Smooth muscle cell (in vitro differentiated cells): Measurements from ENCODE around the gene HDAC2. TPM values are rescaled to one million over a fixed set of nuclear protein-coding genes. Genes with fewer than 3 reads are reported as not detected.

ENCODE experiments used
- DNase-seq: peaks from one replicate; lab custom pipeline; 2025; ENCODE audit not compliant: unreplicated experiment; lab: John Stamatoyannopoulos, UW
- H2AFZ ChIP-seq: fragments of 200-600 bp; sonication (generic); 2 replicates; pipeline ENCODE4 v1.6.0; 2016; ENCODE audit warnings: antibody characterized with exemption, low read depth, mild to moderate bottlenecking
- H3F3A ChIP-seq: fragments of 200-600 bp; sonication (generic); 2 replicates; pipeline ENCODE4 v1.6.0; 2017; ENCODE audit warnings: antibody characterized with exemption, low read depth
- H3K27ac ChIP-seq: fragments of 200-600 bp; sonication (generic); 2 replicates; pipeline ENCODE4 v1.5.1; 2016; ENCODE audit warnings: low read depth, mild to moderate bottlenecking
- H3K27me3 ChIP-seq: fragments of 200-600 bp; sonication (generic); 2 replicates; pipeline ENCODE4 v1.6.1; 2016; ENCODE audit warnings: low read depth, mild to moderate bottlenecking
- H3K36me3 ChIP-seq: fragments of 200-600 bp; sonication (generic); 2 replicates; pipeline ENCODE4 v1.5.1; 2016; ENCODE audit warnings: low read depth
- H3K4me1 ChIP-seq: fragments of 200-600 bp; sonication (generic); 2 replicates; pipeline ENCODE4 v1.5.1; 2016; ENCODE audit warnings: low read depth
- H3K4me2 ChIP-seq: fragments of 200-600 bp; sonication (generic); 2 replicates; pipeline ENCODE4 v1.6.0; 2016; ENCODE audit warnings: mild to moderate bottlenecking
- H3K4me3 ChIP-seq: fragments of 200-600 bp; sonication (generic); 2 replicates; pipeline ENCODE4 v1.5.1; 2016; ENCODE audit warnings: mild to moderate bottlenecking
- H3K79me2 ChIP-seq: fragments of 200-600 bp; sonication (generic); 2 replicates; pipeline ENCODE4 v1.6.0; 2016; ENCODE audit warnings: low read depth, mild to moderate bottlenecking
- H3K9ac ChIP-seq: fragments of 200-600 bp; sonication (generic); 2 replicates; pipeline ENCODE4 v1.6.0; 2016; ENCODE audit warnings: low read depth
- H3K9me3 ChIP-seq: fragments of 200-600 bp; sonication (generic); replicated peaks from 2 replicates; pipeline ENCODE4 v1.5.1; 2016; ENCODE audit warnings: low read depth
- H4K20me1 ChIP-seq: fragments of 200-600 bp; sonication (generic); 2 replicates; pipeline ENCODE4 v1.6.0; 2016; ENCODE audit warnings: low read depth
- CTCF ChIP-seq: fragments of 200-600 bp; sonication (generic); IDR thresholded peaks from 2 replicates; pipeline ENCODE4 v1.5.1; 2017; ENCODE audit warnings: borderline replicate concordance, mild to moderate bottlenecking, antibody characterized with exemption; ENCODE audit not compliant: insufficient read depth, poor library complexity, severe bottlenecking
- WGBS: methylation state at CpG from one replicate; pipeline ENCODE4 v1.1.7; 2016; ENCODE audit warnings: low lambda C conversion rate; 5-methylcytosine and 5-hydroxymethylcytosine counted together
- polyA plus RNA-seq: library from polyadenylated mRNA; unstranded; fragments of >200 nt; fragmentation: Nextera tagmentation; extraction: Ambion mirVana; gene quantifications from 2 replicates; pipeline ENCODE4 v1.2.1, GENCODE V29; 2016
- total RNA-seq: library from RNA; depleted of rRNA; stranded (reverse); fragments of >200 nt; gene quantifications from 2 replicates; pipeline ENCODE4 v1.2.3, GENCODE V29; 2014

The HDAC2 gene
- total and polyA plus RNA-seq, 2 experiments from 2014 or later = 192 to 198 TPM

GRCh38 chr6:113978084-113978675, 7.2 kb upstream of the HDAC2 start:
- H3K27me3 ChIP-seq = no peaks in the 10 kb centered on the region

DNA sequence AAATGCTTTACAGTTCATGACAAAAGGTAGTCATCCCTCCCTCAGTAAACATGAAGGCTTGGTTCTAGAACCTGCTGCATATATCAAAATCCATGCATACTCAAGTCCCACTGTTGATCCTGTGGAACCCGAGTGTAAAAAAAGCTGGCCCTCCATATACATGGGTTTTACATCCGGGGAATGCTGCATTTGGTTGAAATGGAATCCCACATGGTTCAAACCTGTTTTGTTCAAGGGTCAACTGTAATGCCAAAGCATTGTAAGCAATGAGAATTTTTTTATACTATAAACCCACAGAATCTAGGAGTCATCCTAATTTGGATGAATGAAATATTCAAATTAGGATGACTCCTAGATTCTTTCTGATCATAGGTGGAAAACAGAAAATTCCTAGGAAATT, 5.9 kb upstream of the HDAC2 start:
- Histone ChIP-seq H3F3A (peaks cover 4% of the 10 kb centered on the region), H3K4me1 (no peaks in the 10 kb centered on the region), H2AFZ (no peak overlapping the region), H3K79me2 (no peaks in the 10 kb centered on the region), H4K20me1 (peaks cover 4% of the 10 kb centered on the region), H3K9ac (no peak overlapping the region), H3K27ac (no peak overlapping the region), H3K9me3 (no peaks in the 10 kb centered on the region), H3K27me3 (no peaks in the 10 kb centered on the region), H3K36me3 (no peaks in the 10 kb centered on the region), H3K4me2 (no peak overlapping the region), H3K4me3 (no peak overlapping the region)
- no peak for TF ChIP-seq CTCF
- DNase-seq = no peak
- WGBS = 94% methylated on average over 2 of the region's 2 CpGs

More at GRCh38 chr6:113978084-113978675, 7.2 kb upstream of the HDAC2 start:
- Histone ChIP-seq H2AFZ (no peak overlapping the region), H3K27ac (no peak overlapping the region), H4K20me1 (peaks cover 4% of the 10 kb centered on the region), H3F3A (no peaks in the 10 kb centered on the region), H3K9me3 (no peaks in the 10 kb centered on the region), H3K4me2 (no peak overlapping the region), H3K4me1 (no peaks in the 10 kb centered on the region), H3K4me3 (no peak overlapping the region), H3K36me3 (no peaks in the 10 kb centered on the region), H3K9ac (no peak overlapping the region), H3K79me2 (no peaks in the 10 kb centered on the region)
- no peak for TF ChIP-seq CTCF
- WGBS = 72% methylated on average over 3 of the region's 3 CpGs
- DNase-seq = no peak

DNA sequence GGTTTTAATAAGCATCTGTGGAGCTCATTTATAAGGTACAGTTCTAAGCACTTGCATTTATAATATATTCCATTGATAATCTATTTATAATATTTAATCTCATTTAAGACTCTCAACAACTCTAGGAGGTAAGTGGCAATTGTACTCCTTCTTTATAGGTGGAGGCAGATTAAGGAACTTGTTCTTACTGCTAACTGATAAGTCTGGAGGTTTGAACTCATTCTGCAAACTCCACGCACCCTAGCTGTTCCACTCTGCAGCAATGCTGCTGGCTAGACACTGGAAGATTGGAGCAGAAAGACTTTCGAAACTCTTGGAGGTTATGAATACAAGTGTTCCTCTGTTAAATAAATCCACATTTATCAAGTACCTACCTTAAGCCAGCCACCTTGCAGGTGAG, 793 bp upstream of the HDAC2 start:
- H3K36me3 ChIP-seq = no peaks in the 10 kb centered on the region
- no peak overlapping the region for H3K9ac ChIP-seq
- no peak for DNase-seq
- H3K4me1 ChIP-seq = peaks cover 24% of the 10 kb centered on the region
- no peaks in the 10 kb centered on the region for H3K27me3 ChIP-seq
- H3K4me2 ChIP-seq = peak overlapping the region; percentile 91
- H3F3A ChIP-seq = peaks cover 4% of the 10 kb centered on the region
- H3K79me2 ChIP-seq = peaks cover 42% of the 10 kb centered on the region
- WGBS = 88% methylated on average over 2 of the region's 2 CpGs
- peak overlapping the region; percentile 91 for H3K4me3 ChIP-seq
- no peak for TF ChIP-seq CTCF
- peaks cover 31% of the 10 kb centered on the region for H4K20me1 ChIP-seq
- H3K9me3 ChIP-seq = no peaks in the 10 kb centered on the region
- H2AFZ ChIP-seq = peak overlapping the region; percentile 88
- peak overlapping the region; percentile 81 for H3K27ac ChIP-seq
